HG03571 (cell line): ENCODE measurements around the gene CCDC146.
"Not testable (repeated sequence)": the region's sequence is repeated elsewhere in the genome, so short reads cannot be mapped to it uniquely, and the experiment has no call there.

Source experiments
- ATAC-seq: cut with Tn5 transposase; IDR thresholded peaks from one replicate; pipeline ENCODE4 v1.9.1; 2021; ENCODE audit not compliant: unreplicated experiment

Gene CCDC146

DNA sequence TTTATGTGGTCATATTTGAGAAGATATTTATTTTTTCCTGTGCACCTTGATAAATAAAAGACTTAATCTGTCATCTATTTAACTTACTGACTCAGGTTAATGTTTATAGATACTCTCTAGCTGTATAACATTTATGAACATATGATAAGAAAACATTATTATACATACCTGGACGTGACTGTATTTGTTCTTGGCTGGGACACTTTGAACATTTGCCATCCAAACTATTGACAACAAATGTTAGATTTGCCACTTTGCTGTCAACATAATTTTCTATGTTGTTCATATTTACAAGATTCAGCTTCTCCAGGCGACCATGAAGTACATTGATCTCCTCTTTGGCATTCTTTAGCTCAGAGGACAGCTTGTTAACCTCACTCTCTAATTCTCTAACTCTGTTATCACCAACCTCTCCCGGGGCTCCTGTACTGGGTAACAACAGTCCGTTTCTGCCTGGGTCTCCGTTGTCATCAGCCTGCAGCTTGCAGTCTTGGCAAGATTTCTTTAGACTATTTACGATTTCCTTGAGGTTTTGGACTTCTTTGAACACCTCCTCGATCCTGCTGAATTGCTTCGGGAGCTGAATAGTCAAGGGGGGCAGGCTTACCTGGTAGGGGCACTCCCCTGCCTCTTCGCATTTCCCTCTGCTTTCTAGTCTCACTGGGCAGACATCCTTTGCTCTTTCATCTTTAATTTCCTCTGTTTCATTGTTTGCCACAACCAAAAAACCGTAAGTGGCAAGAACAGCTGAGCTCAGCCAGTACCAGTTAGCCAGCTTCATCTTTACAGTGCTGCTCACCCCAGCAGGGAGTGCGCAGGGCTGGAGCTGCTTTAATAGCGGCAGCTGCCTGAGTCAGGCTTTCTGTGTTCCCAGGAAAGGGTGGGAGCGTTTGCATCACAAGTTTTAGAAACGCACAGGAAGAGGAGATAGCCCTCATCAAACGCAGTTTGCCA lies 76.9 kb downstream of the CCDC146 start, which contains the start of gene FGL2:
TSS of gene FGL2 (minus strand) at position 807 of the 954 bp plus-strand sequence. CDS start at position 781, 26 bp downstream.
- peak; percentile 25 for ATAC-seq

GRCh38 chr7:77200542-77200941 lies 78.1 kb downstream of the CCDC146 start:
- no peak for ATAC-seq

DNA sequence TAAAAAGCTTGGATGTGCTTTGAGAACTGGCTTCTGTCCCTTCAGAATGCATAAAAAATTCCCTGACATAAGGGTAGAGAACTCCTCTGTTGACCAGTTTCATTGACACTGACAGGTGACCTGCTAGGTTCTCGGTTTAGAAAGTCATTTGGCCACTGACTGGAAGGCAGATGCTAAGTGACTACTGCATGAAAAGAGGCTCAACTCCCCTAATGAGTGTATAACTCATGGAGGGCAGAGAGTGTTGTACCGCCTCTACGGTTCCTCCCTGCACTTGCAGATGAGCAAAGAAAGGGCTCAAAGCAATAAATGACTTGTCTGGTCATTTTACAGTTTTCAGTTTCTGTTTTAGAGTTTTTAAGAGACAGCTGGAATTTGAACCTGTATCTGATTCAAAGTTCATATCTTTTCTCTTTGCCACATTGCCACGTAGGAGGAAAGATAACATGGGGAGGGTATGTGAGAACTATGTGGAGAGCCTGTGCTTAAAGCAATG lies 80.1 kb downstream of the CCDC146 start:
- peak; percentile 84 for ATAC-seq

GRCh38 chr7:77205706-77206105 lies 83.3 kb downstream of the CCDC146 start:
- ATAC-seq, result no peak

GRCh38 chr7:77208416-77208815 lies 86.0 kb downstream of the CCDC146 start:
- ATAC-seq, result no peak

DNA sequence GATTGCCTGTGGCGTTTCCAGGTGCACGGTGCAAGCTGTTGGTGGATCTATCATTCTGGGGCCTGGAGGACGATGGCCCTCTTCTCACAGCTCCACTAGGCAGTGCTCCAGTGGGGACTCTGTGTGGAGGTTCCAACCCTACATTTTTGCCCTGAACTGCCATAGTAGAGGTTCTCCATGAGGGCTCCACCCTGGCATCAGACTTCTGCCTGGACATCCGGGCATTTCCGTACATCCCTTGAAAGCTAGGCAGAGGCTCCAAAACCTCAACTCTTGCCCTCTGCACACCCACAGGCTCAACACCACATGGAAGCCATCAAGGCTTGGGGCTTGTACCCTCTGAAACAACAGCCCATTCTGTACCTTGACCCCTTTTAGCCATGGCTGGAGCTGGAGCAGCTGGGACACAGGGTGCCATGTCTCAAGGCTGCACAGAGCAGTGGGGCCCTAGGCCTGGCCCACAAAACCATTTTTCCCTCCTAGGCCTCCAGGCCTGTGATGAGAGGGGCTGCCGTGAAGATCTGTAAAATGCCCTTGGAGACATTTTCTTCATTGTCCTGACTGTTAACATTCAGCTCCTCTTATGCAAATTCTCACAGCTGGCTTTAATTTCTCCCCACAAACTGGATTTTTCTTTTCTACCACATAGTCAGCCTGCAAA lies 87.2 kb downstream of the CCDC146 start:
- no peak for ATAC-seq

DNA sequence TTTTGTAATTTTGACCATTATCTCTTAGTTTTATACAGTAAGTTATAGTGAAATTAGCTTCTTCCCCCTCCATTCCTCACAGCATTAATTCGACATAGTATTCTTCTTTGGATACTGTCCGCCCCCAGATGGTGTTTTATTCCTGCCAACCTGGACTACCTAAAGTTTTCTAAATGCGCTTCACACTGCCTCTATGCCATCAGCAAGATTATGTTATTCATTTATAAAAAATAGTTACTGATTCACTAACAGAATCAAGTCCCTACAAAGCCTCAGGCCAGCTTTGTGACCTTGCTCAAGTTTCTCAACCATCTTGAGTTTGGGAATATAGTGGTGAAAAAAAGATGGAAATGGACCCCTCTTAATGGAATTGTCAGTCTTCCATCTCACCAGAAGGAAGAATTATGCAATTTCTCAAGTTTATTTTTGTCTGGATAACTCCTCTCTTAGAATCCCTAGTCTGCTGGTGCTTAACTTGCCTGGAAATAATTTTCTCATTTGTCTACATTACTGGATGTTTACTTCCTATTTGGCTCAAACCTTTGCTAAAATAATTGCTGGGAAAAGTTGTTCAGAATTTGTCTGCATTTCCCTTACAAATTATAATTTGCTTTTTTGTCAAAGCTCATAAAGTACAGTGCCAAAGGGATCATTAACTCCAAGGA lies 93.9 kb downstream of the CCDC146 start:
- ATAC-seq, result no peak

DNA sequence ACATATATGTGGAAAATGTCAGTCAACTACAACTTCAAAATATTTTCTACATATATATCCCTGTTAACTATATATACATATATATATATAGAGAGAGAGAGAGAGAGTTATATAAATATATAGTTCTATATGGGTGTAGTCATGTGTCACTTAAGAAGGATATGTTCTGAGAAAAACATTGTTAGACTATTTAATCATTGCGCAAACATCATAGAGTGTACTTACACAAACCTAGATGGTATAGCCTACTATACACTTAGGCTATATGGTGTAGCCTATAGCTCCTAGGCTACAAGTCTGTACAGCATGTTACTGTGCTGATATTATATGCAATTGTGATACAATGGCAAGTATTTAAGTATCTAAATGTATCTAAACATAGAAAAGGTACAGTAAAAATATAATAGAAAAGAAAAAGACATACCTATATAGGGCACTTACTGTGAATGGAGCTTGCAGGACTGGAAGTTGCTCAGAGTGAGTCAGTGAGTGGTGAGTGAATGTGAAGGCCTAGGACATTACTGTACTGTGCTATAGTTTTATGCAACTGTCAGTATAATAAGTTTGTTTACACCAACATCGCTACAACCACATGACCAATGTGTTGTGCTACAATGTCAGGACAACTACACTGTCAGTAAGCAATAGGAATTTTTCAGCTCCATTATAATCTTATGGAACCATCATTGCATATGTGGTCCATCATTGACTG lies 95.2 kb downstream of the CCDC146 start:
- ATAC-seq, result no peak

DNA sequence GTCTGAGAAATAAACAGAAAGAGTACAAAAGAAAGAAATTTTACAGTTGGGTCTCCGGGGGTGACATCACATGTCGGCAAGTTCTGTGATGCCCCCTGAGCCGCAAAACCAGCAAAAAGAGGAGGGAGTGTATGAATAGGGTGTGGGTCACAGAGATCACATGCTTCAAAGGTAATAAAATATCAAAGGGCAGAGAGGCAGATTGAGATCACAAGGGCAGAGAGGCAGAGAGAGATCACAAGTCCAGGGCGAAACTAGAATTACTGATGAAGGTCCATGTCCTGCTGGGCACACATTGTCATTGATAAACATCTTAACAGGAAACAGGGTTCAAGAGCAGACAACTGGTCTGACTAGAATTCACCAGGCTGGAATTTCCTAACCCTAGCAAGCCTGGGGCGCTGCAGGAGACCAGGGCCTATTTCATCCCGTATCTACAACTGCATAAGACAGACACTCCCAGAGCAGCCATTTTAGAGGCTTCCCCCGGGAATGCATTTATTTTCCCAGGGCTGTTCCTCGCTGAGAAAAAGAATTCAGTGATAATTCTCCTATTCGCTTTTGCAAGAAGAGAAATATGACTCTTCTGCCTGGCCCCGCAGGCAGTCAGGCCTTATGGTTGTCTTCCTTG lies 97.4 kb downstream of the CCDC146 start:
- not testable (repeated sequence) for ATAC-seq

- ATAC-seq, result no peak
These were observed 99.7 kb downstream of the CCDC146 start for GRCh38 chr7:77222065-77222464.

DNA sequence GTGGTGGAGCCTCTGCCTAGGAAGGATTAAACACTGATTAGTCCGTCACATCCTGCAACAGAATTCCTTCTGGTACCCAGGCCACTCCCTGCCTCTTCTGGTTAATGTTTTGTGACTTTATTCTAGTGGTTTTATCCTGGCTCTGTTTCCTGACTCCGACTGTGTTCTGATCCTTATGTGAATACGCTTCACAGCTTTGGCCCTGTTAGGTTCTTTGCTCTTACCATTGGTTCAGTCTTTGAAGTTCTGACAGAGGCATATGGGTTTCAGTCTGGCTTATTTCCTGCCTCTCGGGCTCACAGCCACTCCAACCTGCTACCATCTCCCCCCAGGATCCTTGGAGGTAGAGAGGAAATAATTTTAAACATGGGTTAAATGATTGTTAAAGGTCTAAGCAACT lies 100.4 kb downstream of the CCDC146 start:
- no peak for ATAC-seq

DNA sequence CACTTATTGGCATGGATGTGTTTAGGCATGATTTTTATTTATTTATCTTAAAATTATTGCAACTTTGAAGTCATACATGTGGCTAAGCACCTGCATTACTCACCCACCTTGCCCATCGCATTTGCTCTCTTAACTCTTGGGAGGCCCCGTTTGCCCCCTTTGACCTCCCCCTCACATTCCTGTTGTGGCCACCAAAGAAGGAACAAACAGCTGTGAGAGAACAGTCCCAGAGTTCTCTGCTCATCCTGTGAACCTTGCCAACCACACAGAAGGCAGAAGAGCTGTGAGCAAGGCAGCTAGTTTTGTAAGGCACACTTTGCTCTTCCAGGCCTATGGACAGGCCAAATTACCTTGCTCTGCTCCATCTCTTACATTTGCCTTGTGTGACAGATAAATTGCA lies 100.8 kb downstream of the CCDC146 start:
- no peak for ATAC-seq

GRCh38 chr7:77226357-77226839 lies 104.0 kb downstream of the CCDC146 start:
- no peak for ATAC-seq

DNA sequence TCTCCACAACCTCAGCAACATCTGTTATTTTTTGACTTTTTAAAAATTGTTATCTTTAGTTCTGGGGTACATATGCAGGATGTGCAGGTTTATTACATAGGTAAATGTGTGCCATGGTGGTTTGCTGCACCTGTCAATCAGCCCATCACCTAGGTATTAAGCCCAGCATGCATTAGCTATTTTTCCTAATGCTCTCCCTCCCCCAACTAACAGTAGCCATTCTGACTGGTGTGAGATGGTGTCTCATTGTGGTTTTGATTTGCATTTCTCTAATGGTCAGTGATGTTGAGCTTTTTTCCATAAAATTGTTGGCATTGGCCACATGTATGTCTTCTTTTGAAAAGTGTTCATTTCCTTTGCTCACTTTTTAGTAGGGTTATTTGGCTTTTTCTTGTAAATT lies 106.4 kb downstream of the CCDC146 start:
- ATAC-seq, result not testable (repeated sequence)

DNA sequence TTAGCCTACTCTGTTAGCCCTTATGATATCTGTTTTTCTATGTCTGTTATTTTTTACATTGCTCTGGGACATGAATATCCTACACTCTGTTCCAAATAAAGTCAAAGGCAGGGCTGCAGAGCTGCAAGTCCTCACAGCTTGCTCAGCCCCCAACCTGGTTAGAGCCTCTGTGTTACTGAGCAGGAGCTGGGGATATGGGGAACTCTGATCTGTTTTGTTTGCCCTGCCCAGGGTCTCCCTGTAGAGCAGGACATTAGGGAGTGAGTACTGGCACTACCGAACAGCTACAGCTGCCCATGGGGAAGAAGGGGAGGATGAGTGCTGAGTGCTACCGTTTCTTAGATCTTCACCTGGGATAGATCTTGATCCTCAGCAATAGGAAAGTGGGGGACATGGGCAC lies 110.1 kb downstream of the CCDC146 start:
- ATAC-seq, result no peak

DNA sequence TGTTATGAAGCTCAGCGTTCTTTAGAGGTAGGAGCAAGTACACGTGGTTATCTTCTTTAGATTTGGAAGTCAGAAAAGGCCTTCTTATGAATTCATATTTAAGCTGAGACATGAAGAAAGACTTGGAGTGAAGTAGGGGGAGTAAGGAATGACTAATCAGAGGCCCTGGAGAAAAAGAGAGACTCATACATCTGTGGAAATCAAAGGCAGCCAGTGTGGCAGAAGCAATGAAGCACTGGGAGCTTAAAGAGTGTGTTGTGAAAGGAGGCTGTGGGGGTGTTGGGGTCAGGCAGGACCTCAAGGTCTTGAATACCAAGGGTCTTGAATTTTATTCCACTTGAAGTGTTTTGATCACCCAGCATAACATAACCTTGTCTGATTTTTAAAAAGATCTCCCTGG lies 112.9 kb downstream of the CCDC146 start:
- no peak for ATAC-seq

- ATAC-seq, result no peak
These were observed 116.3 kb downstream of the CCDC146 start for GRCh38 chr7:77238703-77239136.

DNA sequence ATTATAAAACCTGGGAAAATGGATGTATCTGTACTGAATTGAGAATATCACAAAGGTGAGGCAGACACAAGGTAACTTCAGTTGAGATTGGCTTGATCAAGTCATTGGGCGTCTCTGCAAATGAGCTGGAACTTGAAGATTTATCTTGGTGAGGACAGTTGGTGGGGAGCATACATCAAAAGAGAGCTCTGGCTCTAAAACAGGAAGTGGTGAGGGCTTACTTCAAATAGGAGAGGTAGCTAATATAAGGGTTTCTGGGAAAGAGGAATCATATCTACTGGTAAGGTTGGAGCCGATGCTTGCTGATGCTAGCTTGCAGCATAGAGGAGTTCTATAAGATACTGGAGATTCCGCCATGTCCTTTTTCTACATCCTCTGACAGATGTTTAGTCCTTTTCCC lies 117.1 kb downstream of the CCDC146 start:
- no peak for ATAC-seq

DNA sequence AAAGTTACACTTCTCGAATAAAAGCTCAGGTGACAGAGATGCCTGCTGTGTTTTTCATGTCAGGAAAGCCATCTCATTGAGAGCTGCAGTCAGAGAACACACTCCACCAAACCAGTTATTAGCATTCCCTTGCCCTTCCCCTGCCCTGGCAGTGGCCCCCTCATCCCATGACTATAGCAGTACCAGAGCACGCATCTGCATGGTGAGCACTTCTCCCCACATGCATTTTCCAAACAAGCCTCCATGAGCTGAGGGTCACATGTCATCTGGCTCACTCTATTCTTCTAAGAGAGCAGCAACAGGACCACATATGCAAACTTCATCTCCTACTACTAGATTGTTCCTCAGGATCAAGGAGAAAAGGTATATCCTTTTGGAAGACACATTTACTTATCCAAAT lies 119.7 kb downstream of the CCDC146 start:
- no peak for ATAC-seq

DNA sequence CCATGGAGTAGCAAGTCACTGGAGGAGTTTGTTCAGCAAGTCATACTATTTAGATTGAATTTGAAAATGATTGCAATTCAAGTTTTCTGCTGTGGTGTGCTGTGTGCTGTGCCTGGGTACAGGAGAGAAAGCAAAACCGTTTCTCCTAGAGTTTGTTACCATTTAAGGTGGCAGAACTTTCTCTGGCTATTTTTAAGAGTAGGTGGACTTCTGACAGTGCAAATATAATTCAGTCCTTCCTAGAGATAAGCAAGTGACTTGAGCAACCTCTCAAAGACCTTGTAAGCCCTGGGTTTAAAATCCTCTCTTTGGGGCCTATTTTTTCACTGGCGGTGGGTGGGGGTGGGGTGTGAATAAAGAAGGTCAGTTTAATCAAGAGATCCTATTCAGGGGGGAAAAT lies 120.1 kb downstream of the CCDC146 start:
- ATAC-seq, result no peak
